Activated CD4-positive, alpha-beta T cell treated with anti-CD3 and anti-CD28 coated beads for 4 hours (primary cell): ENCODE data around the gene GTPBP4.
A peak's percentile ranks its signal among the peaks of the same experiment; 100 is the strongest.

ENCODE experiments used
- DNase-seq, 2 donors: peaks; one replicate each; pipeline ENCODE4 v3.0.0-alpha.2; 2020

GTPBP4 gene

DNA sequence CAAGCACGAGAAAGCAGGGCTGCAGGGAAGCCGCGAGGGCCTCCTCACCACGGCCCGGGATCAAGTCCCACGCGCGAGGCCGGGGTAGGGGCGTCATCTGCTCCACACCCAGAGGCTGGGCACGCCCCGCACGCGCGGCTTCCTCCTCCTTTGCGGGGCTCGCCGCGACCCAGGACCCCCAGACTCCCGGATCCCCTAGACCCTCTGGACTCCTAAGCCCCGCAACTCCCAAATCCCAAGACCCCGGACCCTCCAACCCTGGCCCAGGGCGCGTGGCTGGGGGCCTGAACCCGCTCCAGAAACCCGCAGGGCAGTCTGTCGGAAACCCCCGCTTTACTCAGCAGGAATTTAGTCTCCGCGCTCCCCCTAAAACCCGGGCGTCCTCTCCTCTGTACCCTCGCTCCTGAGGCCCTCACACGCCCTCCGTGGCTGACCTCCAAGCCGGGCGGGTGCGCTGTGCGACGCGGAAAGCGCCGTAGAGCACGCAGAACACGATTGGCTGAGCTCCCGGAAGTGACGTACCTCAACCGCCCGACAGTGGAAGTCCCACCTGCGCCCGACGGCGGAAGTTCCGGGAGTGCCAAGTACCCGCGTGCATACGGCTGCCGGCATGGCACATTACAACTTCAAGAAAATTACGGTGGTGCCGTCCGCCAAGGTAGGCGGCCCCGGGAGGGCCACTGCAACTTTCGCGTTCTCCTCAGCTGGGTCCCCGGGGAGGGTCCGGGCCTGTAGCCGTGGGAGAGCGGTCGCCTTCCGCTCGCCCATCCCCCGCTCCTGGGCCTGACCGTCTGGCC is at the start of gene GTPBP4:
Gene GTPBP4, plus strand, starts transcription at position 565 of the 797 bp plus-strand sequence. Its CDS starts 46 bp downstream, at position 611.
- peak; percentile 96 to 97 for DNase-seq

GRCh38 chr10:938941-939678 is 49.1 kb upstream of the GTPBP4 start:
- no peak for DNase-seq

DNA sequence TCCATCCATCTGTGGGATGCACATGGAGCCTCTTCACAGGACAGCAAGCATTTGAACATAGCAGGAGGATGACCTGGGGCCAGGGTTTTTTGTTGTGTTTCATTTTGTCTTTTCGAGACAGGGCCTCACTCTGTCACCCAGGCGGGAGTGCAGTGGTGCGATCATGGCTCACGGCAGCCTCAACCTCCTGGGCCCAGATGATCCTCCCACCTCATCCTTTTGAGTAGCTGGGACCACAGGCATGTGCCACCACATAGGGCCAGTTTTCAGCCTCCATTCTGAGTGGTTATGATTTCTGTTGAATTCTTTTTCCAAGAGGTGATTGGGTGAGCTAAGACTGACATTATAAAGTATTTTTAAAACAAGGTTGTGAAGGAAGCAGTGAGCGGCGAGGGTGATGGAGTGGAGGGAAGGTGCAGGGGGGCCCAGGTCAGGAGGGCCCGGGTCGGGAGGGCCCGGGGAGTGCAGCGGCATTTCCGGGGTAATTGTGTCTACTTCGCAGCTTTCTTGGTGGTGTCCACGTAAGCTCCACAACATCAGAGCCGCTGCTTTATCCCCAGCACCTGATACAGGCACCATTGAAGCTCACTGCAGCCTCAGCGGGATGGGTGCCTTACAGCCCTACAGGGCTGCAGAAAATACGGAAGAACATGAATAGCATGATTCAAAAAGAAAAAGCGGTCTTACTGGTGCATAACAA is 44.8 kb upstream of the GTPBP4 start:
- DNase-seq = no peak

- peak; percentile 56 to 61 for DNase-seq
Observed at GRCh38 chr10:944034-944831, 44.0 kb upstream of the GTPBP4 start.

- DNase-seq = no peak
Observed at GRCh38 chr10:945778-946177, 42.5 kb upstream of the GTPBP4 start.

GRCh38 chr10:947051-947450 is 41.2 kb upstream of the GTPBP4 start:
- no peak for DNase-seq

- DNase-seq = no peak
Observed at GRCh38 chr10:947881-948280, 40.4 kb upstream of the GTPBP4 start.

- no peak for DNase-seq
Observed at GRCh38 chr10:948347-948746, 39.9 kb upstream of the GTPBP4 start.

- no peak for DNase-seq
Observed at GRCh38 chr10:949446-949845, 38.8 kb upstream of the GTPBP4 start.

DNA sequence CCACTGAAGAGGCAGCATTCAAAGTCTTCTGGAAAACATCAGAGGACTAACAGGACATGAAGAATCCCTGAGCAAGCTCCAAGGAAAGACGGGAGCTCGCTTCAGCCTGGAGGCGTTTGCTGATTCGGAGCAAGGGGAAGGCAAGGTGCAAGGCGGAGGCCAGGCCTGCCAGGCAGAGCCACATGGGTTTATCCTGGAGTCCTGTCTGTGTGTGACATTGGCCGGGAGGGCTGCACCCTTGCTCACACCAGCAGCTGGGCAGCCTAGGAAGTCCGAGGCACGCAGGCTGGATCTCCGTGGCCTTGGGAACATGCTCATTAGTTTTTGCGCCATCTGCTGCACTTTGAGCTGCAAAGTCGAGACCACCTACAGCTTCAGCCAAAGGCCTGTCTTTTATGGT is 34.4 kb upstream of the GTPBP4 start:
- no peak for DNase-seq

- DNase-seq = no peak
Observed at GRCh38 chr10:954396-954795, 33.8 kb upstream of the GTPBP4 start.

DNA sequence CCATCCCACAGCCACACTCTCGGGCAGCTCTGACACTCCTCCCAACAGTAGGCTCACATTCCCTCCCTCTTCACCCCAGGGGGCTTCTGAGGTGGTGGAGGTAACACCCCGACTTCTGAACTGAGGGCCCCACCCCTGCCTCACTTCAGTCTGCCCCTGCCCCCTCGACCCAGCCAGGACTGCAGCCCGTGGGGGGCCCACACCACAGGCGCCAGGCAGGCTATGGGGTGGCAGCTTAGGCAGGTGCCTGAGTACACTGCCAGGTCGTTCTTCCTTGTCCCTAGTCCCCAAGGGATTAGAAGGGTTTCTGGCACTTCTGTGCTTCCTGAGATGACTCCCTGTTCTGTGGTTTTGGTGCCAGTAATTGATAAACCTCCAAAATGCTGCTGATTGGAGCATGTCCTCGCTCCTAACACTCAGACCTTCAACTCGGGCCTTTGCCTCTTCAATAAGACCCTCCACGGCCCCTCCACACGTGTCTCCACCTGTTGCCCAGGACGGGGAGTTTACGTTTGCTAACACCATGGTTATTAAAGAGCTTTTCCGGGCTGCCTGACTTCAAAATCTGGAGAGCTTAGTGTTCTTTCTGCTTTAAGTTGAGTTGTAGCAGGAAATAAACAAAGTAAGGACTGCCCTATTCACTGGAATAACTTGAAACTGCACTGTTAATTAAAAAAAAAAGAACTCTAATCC is 33.0 kb upstream of the GTPBP4 start:
- no peak for DNase-seq

GRCh38 chr10:955820-956217 is 32.4 kb upstream of the GTPBP4 start:
- DNase-seq = no peak

DNA sequence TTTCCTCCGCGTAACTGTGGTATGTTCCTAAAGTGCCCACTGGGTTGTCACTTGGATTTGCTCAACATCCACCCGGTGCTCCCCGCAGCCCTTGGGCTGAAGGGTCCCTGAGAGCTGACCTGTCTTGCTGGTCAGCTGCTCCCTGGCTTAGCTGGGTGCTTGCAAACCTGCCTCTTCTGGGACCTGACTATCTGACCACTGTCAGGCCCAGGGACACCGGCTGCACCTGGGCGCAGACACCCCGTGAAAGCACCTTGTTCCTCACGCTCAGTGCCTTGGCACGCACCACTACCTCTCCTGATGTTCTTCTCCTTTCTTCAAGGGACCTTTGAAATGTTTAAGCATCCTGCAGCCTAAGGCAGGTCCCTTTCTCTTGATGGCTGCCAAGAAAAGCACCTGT is 30.1 kb upstream of the GTPBP4 start:
- no peak for DNase-seq

GRCh38 chr10:958856-959255 is 29.4 kb upstream of the GTPBP4 start:
- DNase-seq = no peak

DNA sequence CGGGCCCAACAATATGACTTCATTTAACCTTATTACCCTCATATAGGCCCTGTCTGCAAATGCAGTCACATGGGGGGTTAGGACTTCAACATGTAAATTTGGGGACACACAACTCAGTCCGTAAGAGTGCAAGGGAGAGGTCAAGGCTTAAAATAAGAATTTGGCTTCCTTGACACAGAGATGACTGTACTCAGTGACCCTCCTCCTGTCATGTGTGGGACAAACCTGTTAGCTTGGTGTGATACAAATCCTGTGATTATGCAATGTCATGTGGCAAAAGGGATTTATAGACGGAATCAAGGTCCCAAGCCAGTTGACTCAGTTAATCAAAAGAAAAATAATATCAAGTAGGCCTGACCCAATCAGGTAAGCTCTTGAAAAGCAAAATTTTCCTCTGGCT is 25.9 kb upstream of the GTPBP4 start:
- DNase-seq = no peak

DNA sequence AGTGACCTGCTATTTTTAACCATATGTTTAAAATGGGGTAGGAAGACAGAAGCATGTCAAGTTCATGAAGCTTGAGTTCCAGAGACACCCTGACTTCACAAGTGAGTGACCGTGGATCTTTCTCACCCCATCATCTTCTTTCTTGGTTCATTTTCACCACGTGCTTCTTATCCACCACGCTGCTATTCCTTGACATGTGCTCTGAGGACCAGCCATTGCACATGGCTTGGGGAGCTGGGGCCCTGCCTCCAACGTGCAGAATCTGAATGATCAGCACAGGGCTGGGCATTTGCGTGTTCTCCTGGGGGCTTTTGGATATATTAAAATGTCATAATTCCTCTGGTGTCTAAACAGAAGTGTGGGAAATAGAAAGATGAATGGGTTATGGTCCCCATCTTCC is 25.0 kb upstream of the GTPBP4 start:
- DNase-seq = no peak

DNA sequence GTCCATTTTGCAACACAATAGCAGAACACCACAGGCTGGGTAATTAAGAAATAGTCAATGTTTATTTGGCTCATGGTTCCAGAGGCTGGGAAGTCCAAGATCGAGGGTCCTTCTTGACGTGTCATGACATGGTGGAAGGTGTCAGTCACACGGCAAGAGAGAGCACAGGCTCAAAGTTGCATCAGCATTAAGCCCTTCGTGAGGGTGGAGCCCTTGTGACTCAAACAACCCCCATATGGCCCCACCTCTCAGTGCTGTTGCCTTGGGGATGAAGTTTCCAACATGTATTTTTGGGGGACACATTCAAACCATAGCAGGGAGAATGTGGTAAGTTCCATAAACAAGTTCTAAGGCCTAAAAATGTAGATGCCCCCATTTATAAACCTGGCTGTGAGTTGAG is 24.6 kb upstream of the GTPBP4 start:
- DNase-seq = no peak

- DNase-seq = no peak
Observed at GRCh38 chr10:964321-964987, 23.8 kb upstream of the GTPBP4 start.

DNA sequence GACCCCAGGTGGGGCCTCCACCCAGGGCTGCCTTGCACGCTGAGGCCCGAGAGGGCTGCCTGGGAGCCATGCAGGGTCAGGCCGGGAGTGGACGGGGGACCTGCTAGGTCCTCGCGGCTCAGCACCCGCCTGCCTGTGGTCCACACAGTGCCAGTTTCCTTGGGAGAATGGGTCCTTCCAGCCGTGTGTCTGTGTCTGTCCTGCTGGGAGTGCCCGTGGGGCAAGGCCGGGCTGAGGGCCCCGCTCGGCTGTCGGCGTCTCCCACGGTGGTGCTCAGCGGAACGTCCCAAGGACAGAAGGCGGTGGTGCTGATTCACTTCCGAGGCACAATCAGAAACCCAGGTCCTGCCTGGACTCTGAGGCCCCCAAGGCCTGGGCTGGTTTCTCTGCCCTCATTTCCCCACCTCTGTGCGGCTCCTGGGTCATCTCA is 23.2 kb upstream of the GTPBP4 start:
- no peak for DNase-seq

GRCh38 chr10:966466-967235 is 21.6 kb upstream of the GTPBP4 start:
- no peak for DNase-seq
